WERI-Rb-1 (cell line): ENCODE measurements around the gene HTR1A.

ENCODE experiments used
- DNase-seq: peaks from one replicate; pipeline ENCODE4 v3.0.0-alpha.2; 2020
- H3K27ac ChIP-seq: fragments of 250-450 bp; sonication (Bioruptor Pico); 2 replicates; pipeline ENCODE4 v1.5.1; 2020; ENCODE audit warnings: mild to moderate bottlenecking, moderate library complexity
- H3K27me3 ChIP-seq: fragments of 250-450 bp; sonication (Bioruptor Pico); 2 replicates; pipeline ENCODE4 v1.5.1; 2021; ENCODE audit warnings: mild to moderate bottlenecking, low read depth, moderate library complexity; ENCODE audit not compliant: insufficient read depth, severe bottlenecking
- H3K36me3 ChIP-seq: fragments of 250-450 bp; sonication (Bioruptor Pico); 2 replicates; pipeline ENCODE4 v1.5.1; 2020; ENCODE audit warnings: mild to moderate bottlenecking, moderate library complexity
- H3K4me3 ChIP-seq: 2 replicates; pipeline ENCODE4 v1.5.1; 2011; ENCODE audit warnings: low read depth, mild to moderate bottlenecking, control low read depth, low read length
- H3K9me3 ChIP-seq: fragments of 250-450 bp; sonication (Bioruptor Pico); 2 replicates; pipeline ENCODE4 v1.5.1; 2021; ENCODE audit warnings: mild to moderate bottlenecking, moderate library complexity; ENCODE audit not compliant: severe bottlenecking
- CTCF ChIP-seq: IDR thresholded peaks from 2 replicates; pipeline ENCODE4 v1.5.1; 2011; ENCODE audit warnings: low read depth, mild to moderate bottlenecking, control low read depth, inconsistent platforms, low read length

The HTR1A gene

GRCh38 chr5:63958654-63959053 is 3.6 kb downstream of the HTR1A start:
- Histone ChIP-seq H3K27ac (no peak overlapping the region; the same call in 1 of the 2 replicates), H3K9me3 (no peaks in the 10 kb centered on the region), H3K36me3 (no peaks in the 10 kb centered on the region), H3K27me3 (peaks cover 4% of the 10 kb centered on the region), H3K4me3 (peak overlapping the region; percentile 67)
- TF ChIP-seq CTCF, result no peak
- DNase-seq, result no peak

GRCh38 chr5:63957617-63958016 is 4.6 kb downstream of the HTR1A start:
- H3K27ac ChIP-seq, result no peak overlapping the region
- no peak for TF ChIP-seq CTCF
- no peak for DNase-seq
- no peaks in the 10 kb centered on the region for H3K9me3 ChIP-seq
- peaks cover 4% of the 10 kb centered on the region for H3K27me3 ChIP-seq
- no peaks in the 10 kb centered on the region for H3K36me3 ChIP-seq
- no peak overlapping the region for H3K4me3 ChIP-seq

GRCh38 chr5:63953217-63953616 is 9.0 kb downstream of the HTR1A start:
- peak; percentile 41 for DNase-seq
- Histone ChIP-seq H3K27ac (no peak overlapping the region), H3K36me3 (no peaks in the 10 kb centered on the region), H3K9me3 (no peaks in the 10 kb centered on the region), H3K4me3 (no peak overlapping the region), H3K27me3 (no peaks in the 10 kb centered on the region)
- TF ChIP-seq CTCF, result 0 out of 2 replicates have a peak, but pooled peaks have one; percentile 14

- H3K9me3 ChIP-seq, result no peaks in the 10 kb centered on the region
- no peak for TF ChIP-seq CTCF
Observed at GRCh38 chr5:63935103-63935502, 27.1 kb downstream of the HTR1A start.

GRCh38 chr5:63931836-63932235 is 30.4 kb downstream of the HTR1A start:
- peak; percentile 38 for DNase-seq
- TF ChIP-seq CTCF, result no peak
- Histone ChIP-seq H3K36me3 (no peaks in the 10 kb centered on the region), H3K9me3 (no peaks in the 10 kb centered on the region), H3K27me3 (no peaks in the 10 kb centered on the region), H3K27ac (no peak overlapping the region), H3K4me3 (no peak overlapping the region)

More at GRCh38 chr5:63935103-63935502, 27.1 kb downstream of the HTR1A start:
- no peak for DNase-seq
- no peak overlapping the region for H3K27ac ChIP-seq
- H3K27me3 ChIP-seq, result no peaks in the 10 kb centered on the region
- H3K36me3 ChIP-seq, result no peaks in the 10 kb centered on the region
- no peak overlapping the region for H3K4me3 ChIP-seq

- no peaks in the 10 kb centered on the region for H3K27me3 ChIP-seq
- no peaks in the 10 kb centered on the region for H3K36me3 ChIP-seq
- peak; percentile 31 for DNase-seq
- no peak for TF ChIP-seq CTCF
- H3K27ac ChIP-seq, result no peak overlapping the region
- H3K4me3 ChIP-seq, result no peak overlapping the region
- H3K9me3 ChIP-seq, result no peaks in the 10 kb centered on the region
Observed at GRCh38 chr5:63928451-63928850, 33.8 kb downstream of the HTR1A start.
